Testis (tissue), 3 donors: ENCODE results near the gene RET. TPM values are rescaled to one million over a fixed set of nuclear protein-coding genes. Genes with fewer than 3 reads are reported as not detected.

Experiments
- DNase-seq: peaks from one replicate; pipeline ENCODE4 v3.0.0-alpha.2; 2019
- H3K27ac ChIP-seq, 2 donors: fragments of 200-600 bp; sonication (generic); one replicate each; pipeline ENCODE4 v1.5.1; 2019
- H3K27me3 ChIP-seq: fragments of 200-600 bp; sonication (generic); one replicate; pipeline ENCODE4 v1.5.1; 2019
- H3K36me3 ChIP-seq: fragments of 200-600 bp; sonication (generic); one replicate; pipeline ENCODE4 v1.5.1; 2017; ENCODE audit warnings: low read depth; ENCODE audit errors: missing control alignments
- H3K4me1 ChIP-seq: fragments of 200-600 bp; sonication (generic); one replicate; pipeline ENCODE4 v1.5.1; 2019
- H3K4me3 ChIP-seq, 2 donors: fragments of 200-600 bp; sonication (generic); one replicate each; pipeline ENCODE4 v1.5.1; 2017 to 2019
- H3K9me3 ChIP-seq: fragments of 200-600 bp; sonication (generic); one replicate; pipeline ENCODE4 v1.5.1; 2017
- CTCF ChIP-seq, 3 experiments: fragments of 450-650 bp in 2 of 3; fragments of 200-600 bp in 1 of 3; sonication (generic) in 1 of 3; IDR thresholded peaks; one replicate each; pipeline ENCODE4 v1.5.1; 2016 to 2019; ENCODE audit warnings: antibody characterized with exemption in 3 of 3, mild to moderate bottlenecking in 2 of 3, moderate library complexity in 1 of 3
- POLR2A ChIP-seq: fragments of 450-650 bp; IDR thresholded peaks from one replicate; pipeline ENCODE4 v1.6.1; 2017; ENCODE audit warnings: antibody characterized with exemption, mild to moderate bottlenecking, moderate library complexity
- WGBS, 2 donors: methylation state at CpG; one replicate each; pipeline ENCODE4 v1.1.5; 2018; 5-methylcytosine and 5-hydroxymethylcytosine counted together
- intact Hi-C: fragments of 100-400 bp; cut with DNase I; formaldehyde crosslinking; loops from one replicate; pipeline ENCODE4 v1.15.1; 2023; ENCODE audit warnings: low total_unique reads
- polyA plus RNA-seq: library from polyadenylated mRNA; stranded (reverse); fragments of 350-450 nt; fragmentation: Illumina TruSeq; extraction: RNeasy Lipid Tissue Mini Kit (QIAGEN cat#74804); gene quantifications from one replicate; pipeline ENCODE4 v1.2.3, GENCODE V29; 2014; ENCODE audit warnings: low read depth, low replicate concordance; ENCODE audit not compliant: insufficient read depth
- total RNA-seq, 2 donors: library from RNA; depleted of rRNA; stranded (reverse); fragments of >200 nt; gene quantifications; one replicate each; pipeline ENCODE4 v1.2.3, GENCODE V29; 2016

The RET gene
- total and polyA plus RNA-seq, 3 donors from 2014 or later = 5.1 to 9.5 (median 7.3) TPM

DNA sequence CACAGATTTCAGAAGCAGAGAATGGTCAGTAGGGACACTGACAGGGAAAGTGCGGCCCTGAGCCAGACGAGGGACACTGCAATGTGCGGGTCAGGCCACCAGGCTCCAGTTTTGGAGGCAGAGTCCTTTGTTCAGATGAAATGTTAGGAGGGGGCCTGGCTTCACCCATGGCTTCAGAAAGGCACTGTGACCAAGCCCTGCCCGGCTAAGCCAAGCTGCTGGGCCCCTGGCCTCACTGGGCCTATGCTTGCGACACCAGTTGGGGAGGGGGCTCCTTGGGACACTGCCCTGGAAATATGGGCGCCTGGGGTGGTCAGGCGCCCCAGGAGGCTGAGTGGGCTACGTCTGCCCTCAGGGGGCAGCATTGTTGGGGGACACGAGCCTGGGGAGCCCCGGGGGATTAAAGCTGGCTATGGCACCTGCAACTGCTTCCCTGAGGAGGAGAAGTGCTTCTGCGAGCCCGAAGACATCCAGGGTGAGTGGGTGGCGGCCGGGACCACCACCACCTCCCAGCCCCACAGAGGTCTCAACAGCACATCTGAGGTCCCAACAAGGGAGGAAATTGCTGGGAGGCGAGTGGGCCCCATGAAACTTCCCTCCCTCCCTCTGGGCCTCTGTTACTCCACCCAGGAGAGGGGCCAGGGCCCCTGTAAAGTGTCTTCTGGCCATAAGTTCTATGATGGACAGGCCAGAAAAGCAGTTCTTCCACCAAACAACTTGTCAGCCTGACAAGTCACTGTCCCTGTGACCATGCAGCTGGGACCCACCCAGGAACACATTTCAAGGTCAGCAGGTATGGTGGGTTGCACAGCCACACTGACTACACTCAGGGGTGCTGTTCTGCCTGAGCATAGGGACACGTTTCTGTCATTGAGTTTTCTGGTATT, 36.6 kb downstream of the RET start:
- H3K27ac ChIP-seq = no peak overlapping the region
- intact Hi-C loops = no loop called here
- 92 to 93% methylated on average over 6 to 16 of the region's 16 CpGs for WGBS, 2 donors
- H3K9me3 ChIP-seq = no peaks in the 10 kb centered on the region
- H3K27me3 ChIP-seq = no peaks in the 10 kb centered on the region
- TF ChIP-seq CTCF (IDR thresholded peaks at IDR 0.05) (no peak), POLR2A (no peak)
- no peak for DNase-seq
- H3K4me1 ChIP-seq = no peaks in the 10 kb centered on the region
- H3K4me3 ChIP-seq = no peak overlapping the region
- H3K36me3 ChIP-seq = no peaks in the 10 kb centered on the region

GRCh38 chr10:43114088-43114742, 37.3 kb downstream of the RET start:
- no peak for TF ChIP-seq CTCF (IDR thresholded peaks at IDR 0.05)
- DNase-seq = no peak
- 91 to 93% methylated on average over 19 to 24 of the region's 24 CpGs for WGBS, 2 donors
- Histone ChIP-seq H3K36me3 (no peaks in the 10 kb centered on the region), H3K4me3 (no peak overlapping the region), H3K9me3 (no peaks in the 10 kb centered on the region), H3K27me3 (no peaks in the 10 kb centered on the region), H3K4me1 (no peaks in the 10 kb centered on the region), H3K27ac (no peak overlapping the region)
- intact Hi-C loops = no loop called here

DNA sequence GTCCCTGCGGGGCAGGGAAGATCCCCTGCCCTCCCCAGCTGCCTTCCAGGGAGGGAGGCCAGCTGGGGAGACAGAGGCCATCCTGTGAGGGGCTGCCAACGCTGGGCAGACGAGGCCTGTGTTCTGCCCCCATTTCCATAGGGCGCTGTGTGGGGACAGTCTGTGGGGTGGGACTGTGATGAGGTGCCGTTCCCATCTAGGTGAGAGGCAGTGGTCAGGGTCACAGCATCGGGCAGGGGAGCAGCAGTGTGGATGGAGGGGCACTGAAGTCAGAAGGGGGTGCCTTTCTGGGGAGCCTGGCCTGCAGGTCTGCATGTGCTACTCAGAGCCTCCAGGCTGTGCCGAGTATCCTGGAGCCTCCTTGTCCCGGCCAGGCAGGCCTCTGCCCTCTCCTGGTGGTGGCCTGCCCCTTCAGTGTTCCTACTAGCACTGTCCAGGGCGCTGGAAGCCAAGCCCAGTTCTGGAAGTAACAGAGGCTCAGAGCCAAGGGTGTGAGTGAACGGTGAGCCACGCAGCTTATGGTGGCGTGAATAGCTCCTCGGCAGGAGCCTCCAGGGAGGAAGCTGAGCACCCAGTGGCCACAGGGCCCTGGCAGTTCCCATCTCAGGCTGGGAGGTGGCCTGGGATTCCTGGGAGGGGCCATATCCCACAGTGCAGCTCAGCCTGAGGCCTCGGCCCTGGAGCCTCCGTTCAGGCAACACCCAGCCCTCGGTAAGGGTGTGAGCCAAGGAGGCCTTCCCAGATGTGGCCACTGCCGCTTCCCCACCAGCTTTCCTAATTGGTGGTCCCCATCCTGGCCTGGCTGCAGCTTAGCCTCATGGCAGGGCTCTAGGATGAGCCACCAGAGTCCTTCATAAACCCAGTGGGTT, 38.1 kb downstream of the RET start:
- H3K27me3 ChIP-seq = no peaks in the 10 kb centered on the region
- no peak overlapping the region for H3K4me3 ChIP-seq
- TF ChIP-seq CTCF (IDR thresholded peaks at IDR 0.05) = no peak
- no peak for TF ChIP-seq POLR2A
- 79 to 84% methylated on average over 12 to 17 of the region's 17 CpGs for WGBS, 2 donors
- no peaks in the 10 kb centered on the region for H3K4me1 ChIP-seq
- H3K36me3 ChIP-seq = no peaks in the 10 kb centered on the region
- DNase-seq = no peak
- no peaks in the 10 kb centered on the region for H3K9me3 ChIP-seq
- H3K27ac ChIP-seq = no peak overlapping the region
- intact Hi-C loops = no loop called here

DNA sequence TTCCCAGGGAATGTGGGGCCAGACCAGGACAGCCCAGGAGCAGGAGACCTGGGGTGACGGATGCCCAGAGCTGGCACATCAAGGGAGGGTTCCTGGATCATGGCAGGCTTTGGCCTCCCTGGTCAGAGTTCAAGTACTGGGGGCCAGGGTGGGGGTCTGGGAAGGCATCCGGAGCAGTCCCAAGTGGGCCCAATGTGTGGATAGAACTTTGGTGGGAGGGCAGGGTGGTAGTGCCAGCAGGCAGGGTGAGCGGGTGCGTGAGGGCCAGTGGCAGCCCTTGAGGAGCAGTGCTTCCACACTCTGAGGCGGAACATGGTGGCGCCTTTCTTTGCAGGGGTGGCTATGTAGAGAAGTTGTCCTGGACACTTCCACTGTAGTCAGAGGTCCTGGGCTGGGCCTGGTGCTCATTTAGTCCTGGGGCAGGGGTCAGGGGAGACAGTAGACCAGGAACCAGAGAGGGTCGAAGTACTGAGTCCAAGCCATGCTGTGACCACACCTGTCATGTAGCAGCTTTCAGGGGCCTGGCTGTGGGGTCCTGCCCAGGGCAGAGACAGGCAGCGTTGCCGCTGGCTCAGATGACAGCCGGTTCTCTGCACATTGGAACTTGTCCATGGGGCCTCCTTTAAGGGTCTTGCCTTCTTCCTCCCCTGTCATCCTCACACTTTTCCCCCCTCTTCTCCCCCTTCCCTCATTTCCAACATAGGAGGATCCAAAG, 39.2 kb downstream of the RET start:
- H3K9me3 ChIP-seq = no peaks in the 10 kb centered on the region
- no peaks in the 10 kb centered on the region for H3K4me1 ChIP-seq
- no peak for DNase-seq
- H3K27ac ChIP-seq = no peak overlapping the region
- 83 to 89% methylated on average over 5 to 10 of the region's 10 CpGs for WGBS, 2 donors
- intact Hi-C loops = no loop called here
- no peak for TF ChIP-seq CTCF (IDR thresholded peaks at IDR 0.05)
- no peak for TF ChIP-seq POLR2A
- H3K27me3 ChIP-seq = no peaks in the 10 kb centered on the region
- no peak overlapping the region for H3K4me3 ChIP-seq
- H3K36me3 ChIP-seq = no peaks in the 10 kb centered on the region
